CD14-positive monocyte (primary cell): Measurements from ENCODE around the gene CBX3. TPM values are rescaled to one million over a fixed set of nuclear protein-coding genes. Genes with fewer than 3 reads are reported as not detected.

Experiments
- DNase-seq, 3 donors: peaks; one replicate each; pipeline ENCODE4 v3.0.0-alpha.2; 2011 to 2022
- H2AFZ ChIP-seq: 2 replicates; pipeline ENCODE4 v1.6.0; 2012; ENCODE audit warnings: mild to moderate bottlenecking, low read depth, low read length, inconsistent platforms; ENCODE audit not compliant: insufficient read depth, poor library complexity, severe bottlenecking
- H3K27ac ChIP-seq, 2 donors: 1 replicate in 1 of 2; 2 replicates in 1 of 2; pipeline ENCODE4 v1.5.1; 2012 to 2013; ENCODE audit warnings: low read length in 2 of 2, control low read depth in 1 of 2, inconsistent platforms in 1 of 2, low read depth in 1 of 2, mild to moderate bottlenecking in 1 of 2
- H3K27me3 ChIP-seq, 2 donors: one replicate each; pipeline versions ENCODE4 v1.6.0 to v1.6.1; 2011 to 2013; ENCODE audit warnings: low read length in 2 of 2; ENCODE audit not compliant: control insufficient read depth in 2 of 2, insufficient read depth in 2 of 2
- H3K36me3 ChIP-seq, 2 donors: replicated peaks in 1 of 2; 1 replicate in 1 of 2; 2 replicates in 1 of 2; pipeline versions ENCODE4 v1.5.1 to v1.6.1; 2012 to 2013; ENCODE audit warnings: low read length in 2 of 2, control low read depth in 1 of 2, inconsistent platforms in 1 of 2, mild to moderate bottlenecking in 1 of 2; ENCODE audit not compliant: insufficient read depth in 2 of 2, control insufficient read depth in 1 of 2
- H3K4me1 ChIP-seq, 2 donors: 1 replicate in 1 of 2; 2 replicates in 1 of 2; pipeline versions ENCODE4 v1.5.1 to v1.6.1; 2012 to 2013; ENCODE audit warnings: low read length in 2 of 2, control low read depth in 1 of 2, inconsistent platforms in 1 of 2, mild to moderate bottlenecking in 1 of 2, moderate library complexity in 1 of 2; ENCODE audit not compliant: insufficient read depth in 2 of 2, control insufficient read depth in 1 of 2
- H3K4me2 ChIP-seq: replicated peaks from 2 replicates; pipeline ENCODE3; 2012; ENCODE audit warnings: low read length, moderate library complexity, mild to moderate bottlenecking; ENCODE audit not compliant: poor library complexity, severe bottlenecking; ENCODE audit errors: extremely low read depth
- H3K4me3 ChIP-seq, 3 experiments: fragments of 200-600 bp in 1 of 3; sonication (generic) in 1 of 3; replicated peaks in 1 of 3; 1 replicate in 2 of 3; 2 replicates in 1 of 3; pipeline ENCODE4 v1.5.1; 2011 to 2013; ENCODE audit warnings: low read length in 3 of 3, mild to moderate bottlenecking in 3 of 3, control low read depth in 2 of 3, low read depth in 2 of 3, inconsistent platforms in 1 of 3, moderate library complexity in 1 of 3
- H3K79me2 ChIP-seq: 2 replicates; pipeline ENCODE4 v1.6.0; 2012; ENCODE audit warnings: mild to moderate bottlenecking, control low read depth, inconsistent platforms, low read length, moderate library complexity; ENCODE audit not compliant: insufficient read depth
- H3K9ac ChIP-seq: 2 replicates; pipeline ENCODE4 v1.6.0; 2017; ENCODE audit warnings: low read length, mild to moderate bottlenecking; ENCODE audit not compliant: insufficient read depth, poor library complexity, severe bottlenecking
- H3K9me3 ChIP-seq, 2 donors: replicated peaks in 1 of 2; 1 replicate in 1 of 2; 2 replicates in 1 of 2; pipeline versions ENCODE4 v1.5.1 to v1.6.1; 2012 to 2013; ENCODE audit warnings: low read length in 2 of 2, control low read depth in 1 of 2; ENCODE audit not compliant: control insufficient read depth in 1 of 2, insufficient read depth in 1 of 2
- H4K20me1 ChIP-seq: 2 replicates; pipeline ENCODE4 v1.6.0; 2012; ENCODE audit warnings: mild to moderate bottlenecking, low read length, control low read depth, moderate library complexity; ENCODE audit not compliant: insufficient read depth
- H3K27ac Mint-ChIP-seq, 7 donors: one replicate each; pipeline ENCODE4 v1.8.0; 2020; ENCODE audit warnings: mild to moderate bottlenecking in 7 of 7, mixed read lengths in 7 of 7, moderate library complexity in 6 of 7, inconsistent platforms in 2 of 7
- H3K27me3 Mint-ChIP-seq, 3 donors: one replicate each; pipeline ENCODE4 v1.8.0; 2021 to 2022; ENCODE audit warnings: low read depth in 3 of 3, mild to moderate bottlenecking in 3 of 3, mixed read lengths in 3 of 3, moderate library complexity in 3 of 3, inconsistent platforms in 1 of 3
- H3K36me3 Mint-ChIP-seq, 2 donors: one replicate each; pipeline ENCODE4 v1.8.0; 2020; ENCODE audit warnings: mixed read lengths in 2 of 2, inconsistent platforms in 1 of 2, mild to moderate bottlenecking in 1 of 2
- H3K4me1 Mint-ChIP-seq: one replicate; pipeline ENCODE4 v1.8.0; 2020; ENCODE audit warnings: mild to moderate bottlenecking, mixed read lengths
- H3K4me3 Mint-ChIP-seq, 2 donors: one replicate each; pipeline ENCODE4 v1.8.0; 2020; ENCODE audit warnings: mild to moderate bottlenecking in 2 of 2, mixed read lengths in 2 of 2, moderate library complexity in 1 of 2
- H3K9me3 Mint-ChIP-seq, 7 donors: one replicate each; pipeline ENCODE4 v1.8.0; 2020 to 2022; ENCODE audit warnings: mixed read lengths in 7 of 7, mild to moderate bottlenecking in 6 of 7, moderate library complexity in 6 of 7, inconsistent platforms in 2 of 7
- CTCF ChIP-seq: fragments of 200-600 bp; IDR thresholded peaks from one replicate; pipeline ENCODE4 v1.8.0; 2022; ENCODE audit warnings: antibody characterized with exemption, mild to moderate bottlenecking
- WGBS: methylation state at CpG from one replicate; pipeline ENCODE4 v1.1.5; 2013; ENCODE audit warnings: missing lambda C conversion rate; ENCODE audit not compliant: insufficient coverage; 5-methylcytosine and 5-hydroxymethylcytosine counted together
- intact Hi-C, 2 donors: fragments of 100-400 bp; cut with micrococcal nuclease; formaldehyde crosslinking; loops; one replicate each; pipeline versions ENCODE4 v1.15.0 to v1.15.1; 2023
- polyA plus RNA-seq, 3 donors: library from polyadenylated mRNA; depleted of rRNA in 1 of 3; unstranded in 2 of 3; stranded (reverse) in 1 of 3; fragments of 300-500 nt in 2 of 3; fragments of >200 nt in 1 of 3; fragmentation: Illumina TruSeq in 2 of 3; gene quantifications; 1 replicate in 2 of 3; 2 replicates in 1 of 3; pipeline ENCODE4 v1.2.3, GENCODE V29; 2012 to 2021

CBX3 gene
- polyA plus RNA-seq, 3 donors, result 48.1 to 78.1 (median 63.7) TPM

GRCh38 chr7:26213807-26214515 is 12.4 kb downstream of the CBX3 start:
- H3K79me2 ChIP-seq, result peaks cover 25% of the 10 kb centered on the region
- no peaks in the 10 kb centered on the region for H3K9me3 ChIP-seq
- no peak overlapping the region for H3K9ac ChIP-seq
- TF ChIP-seq CTCF, result no peak
- Mint-ChIP-seq H3K4me1 (peaks cover 22% of the 10 kb centered on the region), H3K27me3 (peaks cover 0 to 2% (median 0%) of the 10 kb centered on the region in 3 donors), H3K36me3 (peaks cover 33 to 38% of the 10 kb centered on the region in 2 donors), H3K27ac (no peak overlapping the region), H3K4me3 (no peak overlapping the region), H3K9me3 (no peaks in the 10 kb centered on the region)
- H3K4me3 ChIP-seq, result no peak overlapping the region
- DNase-seq, result peak in 1 of 3 donors; percentile 25
- H3K36me3 ChIP-seq, result peaks cover 42 to 46% of the 10 kb centered on the region in 2 donors
- H3K4me1 ChIP-seq, result peaks cover 19 to 21% of the 10 kb centered on the region in 2 donors
- no CpG with 5 or more reads among the region's 5 CpGs for WGBS
- H3K4me2 ChIP-seq, result no peak overlapping the region
- intact Hi-C loops, result no loop called here
- peaks cover 25% of the 10 kb centered on the region for H4K20me1 ChIP-seq
- no peaks in the 10 kb centered on the region for H3K27me3 ChIP-seq
- H2AFZ ChIP-seq, result no peak overlapping the region
- H3K27ac ChIP-seq, result no peak overlapping the region

- peaks cover 19 to 21% of the 10 kb centered on the region in 2 donors for H3K4me1 ChIP-seq
- peaks cover 29% of the 10 kb centered on the region for H3K4me1 Mint-ChIP-seq
- H3K9ac ChIP-seq, result no peak overlapping the region
- no peak overlapping the region for H2AFZ ChIP-seq
- peaks cover 0 to 1% (median 0%) of the 10 kb centered on the region in 7 donors for H3K9me3 Mint-ChIP-seq
- peaks cover 21 to 25% of the 10 kb centered on the region in 2 donors for H3K36me3 ChIP-seq
- DNase-seq, result no peak
- no peak overlapping the region for H3K4me2 ChIP-seq
- H3K4me3 ChIP-seq, result no peak overlapping the region
- H3K36me3 Mint-ChIP-seq, result peaks cover 17 to 18% of the 10 kb centered on the region in 2 donors
- intact Hi-C loops, result no loop called here
- peaks cover 5% of the 10 kb centered on the region for H4K20me1 ChIP-seq
- no peaks in the 10 kb centered on the region for H3K27me3 ChIP-seq
- peaks cover 0 to 2% (median 0%) of the 10 kb centered on the region in 3 donors for H3K27me3 Mint-ChIP-seq
- H3K79me2 ChIP-seq, result peaks cover 7% of the 10 kb centered on the region
- WGBS, result no CpG with 5 or more reads among the region's 2 CpGs
- H3K9me3 ChIP-seq, result no peaks in the 10 kb centered on the region
- no peak overlapping the region for H3K27ac ChIP-seq
- H3K4me3 Mint-ChIP-seq, result no peak overlapping the region
- no peak overlapping the region for H3K27ac Mint-ChIP-seq
- TF ChIP-seq CTCF, result no peak
Measured at GRCh38 chr7:26216049-26216448, 14.5 kb downstream of the CBX3 start.
